Coronary artery (tissue), 2 donors: ENCODE results near the gene SNX9.
A peak's percentile ranks its signal among the peaks of the same experiment; 100 is the strongest.

Experiments
- DNase-seq: peaks from one replicate; pipeline ENCODE4 v3.0.0-alpha.2; 2017; ENCODE audit warnings: low spot score
- H3K27ac ChIP-seq, 2 donors: fragments of 200-600 bp; sonication (generic); one replicate each; pipeline ENCODE4 v1.5.1; 2016 to 2019
- H3K4me3 ChIP-seq: fragments of 200-600 bp; sonication (generic); 2 replicates; pipeline ENCODE4 v1.5.1; 2016; ENCODE audit warnings: mild to moderate bottlenecking, moderate library complexity
- CTCF ChIP-seq: fragments of 200-600 bp; sonication (generic); IDR thresholded peaks from one replicate; pipeline ENCODE4 v1.5.1; 2019; ENCODE audit warnings: antibody characterized with exemption

Gene SNX9

DNA sequence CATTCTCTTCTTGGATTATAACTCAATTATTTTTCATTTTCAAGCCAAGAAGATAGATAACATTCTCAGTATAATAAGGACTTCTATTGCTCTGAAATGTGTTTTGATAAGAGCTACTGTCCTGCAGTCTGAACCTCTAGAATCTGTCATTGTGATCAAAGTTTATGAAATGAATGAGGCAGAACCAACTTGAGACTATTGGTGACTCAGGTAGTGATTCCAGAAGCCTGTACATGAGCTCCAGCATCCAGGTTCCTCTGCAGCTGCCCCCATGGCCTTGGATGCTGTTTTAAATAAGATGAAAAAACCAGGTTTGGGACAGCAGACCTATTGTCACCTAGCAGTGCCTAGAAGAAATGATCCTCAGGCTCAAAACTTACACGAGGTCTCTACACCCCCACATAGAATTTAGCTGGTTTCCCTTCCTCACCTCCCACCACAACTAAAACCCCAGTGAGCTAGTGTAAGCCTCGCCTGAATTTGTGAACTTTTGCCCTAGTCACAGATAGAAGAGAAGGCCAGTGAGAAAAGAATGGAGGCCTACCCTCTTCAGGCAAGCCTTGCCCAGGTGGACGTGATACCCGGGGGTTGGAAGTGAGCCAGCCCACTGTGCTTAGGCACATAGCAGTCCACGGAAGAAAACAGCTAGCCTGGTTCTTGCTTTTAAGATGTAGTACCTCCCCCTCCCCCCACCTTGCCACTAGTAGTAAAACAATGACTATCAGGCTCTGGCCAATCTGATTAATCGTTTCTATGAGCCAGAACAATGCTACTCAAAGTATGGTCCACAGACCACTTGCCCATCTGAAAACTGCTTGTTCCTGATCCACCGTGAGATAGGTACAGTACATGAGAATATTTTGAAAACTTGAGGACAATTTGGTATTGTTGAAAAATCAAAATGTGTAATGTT is 85.6 kb downstream of the SNX9 start:
- H3K27ac ChIP-seq, result no peak overlapping the region
- H3K4me3 ChIP-seq, result no peak overlapping the region
- DNase-seq, result no peak
- TF ChIP-seq CTCF, result no peak

DNA sequence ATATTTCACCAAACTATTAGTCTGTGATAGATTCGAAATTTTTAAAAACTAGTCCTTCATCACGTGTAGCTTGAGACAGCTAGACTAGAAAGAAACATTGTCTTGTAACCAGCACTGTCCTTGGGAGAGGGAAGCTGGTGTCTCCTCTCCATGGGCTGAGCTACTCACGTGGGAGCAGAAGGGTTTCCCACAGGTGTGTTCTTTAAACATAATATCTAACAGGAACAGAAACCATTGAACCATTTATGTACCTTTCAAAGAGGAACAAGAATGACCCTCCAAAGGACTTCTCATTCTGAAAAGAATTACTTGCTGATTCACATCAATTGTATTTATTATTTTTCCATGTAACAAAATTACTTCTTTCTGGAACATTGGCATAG is 86.2 kb downstream of the SNX9 start:
- no peak for TF ChIP-seq CTCF
- no peak for DNase-seq
- Histone ChIP-seq H3K4me3 (no peak overlapping the region), H3K27ac (no peak overlapping the region)

- TF ChIP-seq CTCF, result no peak
- DNase-seq, result no peak
- Histone ChIP-seq H3K4me3 (no peak overlapping the region), H3K27ac (no peak overlapping the region)
These were observed 88.2 kb downstream of the SNX9 start for GRCh38 chr6:157911278-157911677.

DNA sequence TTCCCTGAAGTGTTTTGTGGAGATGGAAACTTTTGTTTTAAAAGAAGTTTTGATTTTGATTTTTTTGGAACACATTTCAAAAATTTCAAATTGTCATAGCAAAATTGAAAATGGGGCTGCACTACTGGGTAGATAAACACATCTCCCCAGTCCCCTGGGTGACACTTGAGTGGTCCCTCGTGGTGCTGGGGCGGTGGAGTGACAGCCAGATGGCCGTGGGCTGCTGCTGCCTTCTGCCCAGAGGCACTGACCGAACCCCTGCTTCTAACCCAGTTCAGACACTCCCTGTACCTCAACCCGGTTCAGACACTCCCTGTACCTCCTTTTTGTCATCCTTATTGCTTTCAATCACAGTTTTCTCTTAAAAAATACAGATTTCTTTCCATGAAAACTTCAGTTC is 88.7 kb downstream of the SNX9 start:
- peak overlapping the region; percentile 4 to 50 for H3K27ac ChIP-seq
- no peak for TF ChIP-seq CTCF
- H3K4me3 ChIP-seq, result no peak overlapping the region
- DNase-seq, result no peak

DNA sequence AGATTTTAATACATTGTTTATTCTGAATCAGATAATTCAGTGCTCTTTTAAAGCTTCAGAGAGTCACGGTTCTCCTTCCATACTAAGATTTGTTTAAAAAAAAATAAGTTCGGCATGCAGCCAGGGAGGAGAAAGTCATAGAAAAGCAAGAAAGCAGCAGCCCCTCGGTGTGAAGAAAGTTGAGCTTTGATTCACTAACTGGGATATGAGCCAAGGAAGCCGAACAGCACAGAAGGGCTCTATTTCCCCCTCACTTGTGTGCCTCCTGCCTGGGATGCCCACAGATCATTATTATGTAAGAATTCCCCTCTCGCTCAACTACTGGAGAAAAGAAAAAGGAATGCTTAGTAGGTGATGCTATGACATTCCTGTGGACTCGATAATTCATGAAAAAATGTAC is 89.3 kb downstream of the SNX9 start:
- no peak for DNase-seq
- H3K4me3 ChIP-seq, result no peak overlapping the region
- TF ChIP-seq CTCF, result no peak
- H3K27ac ChIP-seq, result peak overlapping the region; percentile 4 to 46

- DNase-seq, result no peak
- TF ChIP-seq CTCF, result no peak
- Histone ChIP-seq H3K27ac (peak overlapping the region in 1 of 2 donors; percentile 3), H3K4me3 (no peak overlapping the region)
These were observed 98.8 kb downstream of the SNX9 start for GRCh38 chr6:157921685-157922367.

GRCh38 chr6:157925771-157926170 is 102.7 kb downstream of the SNX9 start:
- TF ChIP-seq CTCF, result no peak
- Histone ChIP-seq H3K4me3 (no peak overlapping the region), H3K27ac (no peak overlapping the region)
- no peak for DNase-seq
